GM12864 (cell line): ENCODE results near the gene RBM26.

ENCODE experiments used
- DNase-seq: peaks from one replicate; pipeline ENCODE4 v3.0.0-alpha.2; 2011; ENCODE audit warnings: low read depth
- H3K4me3 ChIP-seq: 2 replicates; pipeline ENCODE4 v1.5.1; 2011; ENCODE audit warnings: mild to moderate bottlenecking, low read depth, low read length, control low read depth
- CTCF ChIP-seq: IDR thresholded peaks from 2 replicates; pipeline ENCODE4 v1.5.1; 2011; ENCODE audit warnings: low read depth, mild to moderate bottlenecking, moderate library complexity, low read length, control low read depth, inconsistent platforms; ENCODE audit errors: missing control alignments

The RBM26 gene

GRCh38 chr13:79273045-79273444 lies 133.0 kb downstream of the RBM26 start:
- no peak for DNase-seq
- no peak for TF ChIP-seq CTCF
- H3K4me3 ChIP-seq = no peak overlapping the region

GRCh38 chr13:79271616-79272015 lies 134.4 kb downstream of the RBM26 start:
- DNase-seq = no peak
- TF ChIP-seq CTCF = no peak
- H3K4me3 ChIP-seq = no peak overlapping the region

GRCh38 chr13:79270859-79271258 lies 135.2 kb downstream of the RBM26 start:
- no peak for TF ChIP-seq CTCF
- H3K4me3 ChIP-seq = no peak overlapping the region
- no peak for DNase-seq
